ENCODE results near the gene MBNL1. TPM values are rescaled to one million over a fixed set of nuclear protein-coding genes. Genes with fewer than 3 reads are reported as not detected.

The MBNL1 gene
- total RNA-seq, 8 experiments from 2014 or later, result 17.3 to 294 (median 44.8) TPM

DNA sequence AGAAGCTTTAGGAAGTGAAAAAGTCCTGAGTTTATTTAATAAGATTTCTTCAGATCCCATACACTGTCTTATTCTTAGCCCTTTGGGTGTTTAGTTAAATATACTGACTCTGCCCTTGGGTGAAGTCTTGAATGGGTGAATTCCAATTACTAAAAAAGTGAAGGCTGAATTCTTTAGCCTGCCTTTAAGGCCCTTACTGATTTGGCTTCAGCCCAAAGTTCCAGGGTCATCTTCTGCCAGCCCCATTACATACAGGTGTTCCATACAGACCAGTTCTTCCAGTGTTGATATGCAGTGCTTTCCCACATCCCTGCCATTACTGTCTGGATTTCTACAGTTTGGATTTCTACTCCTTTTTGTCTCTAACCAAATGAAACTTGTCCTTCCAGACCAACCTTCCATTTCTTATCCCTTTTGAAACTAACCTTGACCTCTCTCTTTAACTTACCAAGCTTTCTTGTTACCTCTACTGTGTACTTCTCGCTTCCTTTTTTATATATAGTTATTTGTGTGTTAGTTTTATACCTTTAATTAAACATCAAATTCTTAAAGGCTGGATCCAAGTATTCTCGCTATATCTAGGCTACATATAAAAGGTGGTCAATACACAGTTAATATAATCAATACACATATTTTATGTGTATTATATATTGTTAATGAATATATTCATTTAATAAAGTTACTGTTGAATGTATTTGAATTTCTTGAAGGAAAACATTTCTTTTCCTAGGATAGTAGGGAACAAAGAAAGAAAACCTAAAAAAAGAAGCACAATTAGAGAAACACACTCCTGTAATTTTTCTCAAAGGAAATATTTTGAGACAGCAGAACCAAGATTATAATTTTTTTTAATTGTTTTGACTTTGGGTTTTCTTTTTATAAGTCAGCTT, 15.0 kb downstream of the MBNL1 start:
- in situ Hi-C loops (cut with MboI; ENCODE audit: low pct_unique_long_range_greater_than_20kb in 2 of 9, low sequenced_read_pairs in 9 of 9, unreplicated experiment in 9 of 9), result no loop called here
- 83 to 100% (median 97%) methylated on average over 1 to 2 of the region's 2 CpGs; no CpG with 5 or more reads in 1 of the 10 experiments for WGBS, 10 experiments
- H3K27ac ChIP-seq, result no peak overlapping the region
- H3K4me3 ChIP-seq, result no peak overlapping the region
- no peak for ATAC-seq (replicated peaks in 6 of 8)
- H3K4me1 ChIP-seq (replicated peaks in 1 of 2), result peaks cover 0 to 7% of the 10 kb centered on the region in 2 donors

DNA sequence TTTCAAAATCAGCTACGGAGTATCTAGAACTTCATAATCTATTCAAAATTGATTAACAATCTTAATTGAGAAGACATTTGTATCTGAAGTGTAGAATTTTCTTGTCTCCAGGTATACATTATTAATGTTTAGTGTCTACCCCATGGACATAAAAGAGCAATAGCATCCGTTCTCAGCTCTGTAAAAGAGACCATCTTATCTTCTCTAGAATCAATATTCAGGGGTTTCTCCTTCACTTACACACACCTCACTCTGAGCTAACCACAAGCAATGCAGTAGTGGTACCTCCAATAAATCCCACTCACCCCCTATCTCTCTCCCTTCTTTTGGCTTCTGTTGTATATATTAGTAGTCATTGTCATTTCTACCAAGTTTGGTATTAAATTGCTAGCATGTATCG, 16.2 kb downstream of the MBNL1 start:
- in situ Hi-C loops (cut with MboI; ENCODE audit: low pct_unique_long_range_greater_than_20kb in 2 of 9, low sequenced_read_pairs in 9 of 9, unreplicated experiment in 9 of 9), result no loop called here
- no peak for ATAC-seq (replicated peaks in 6 of 8)
- Histone ChIP-seq H3K4me3 (no peak overlapping the region), H3K27ac (no peak overlapping the region), H3K4me1 (replicated peaks in 1 of 2) (peaks cover 0 to 7% of the 10 kb centered on the region in 2 donors)
- WGBS, 10 experiments, result 70 to 100% (median 90%) methylated on average over 1 to 3 of the region's 3 CpGs; no CpG with 5 or more reads in 1 of the 10 experiments

DNA sequence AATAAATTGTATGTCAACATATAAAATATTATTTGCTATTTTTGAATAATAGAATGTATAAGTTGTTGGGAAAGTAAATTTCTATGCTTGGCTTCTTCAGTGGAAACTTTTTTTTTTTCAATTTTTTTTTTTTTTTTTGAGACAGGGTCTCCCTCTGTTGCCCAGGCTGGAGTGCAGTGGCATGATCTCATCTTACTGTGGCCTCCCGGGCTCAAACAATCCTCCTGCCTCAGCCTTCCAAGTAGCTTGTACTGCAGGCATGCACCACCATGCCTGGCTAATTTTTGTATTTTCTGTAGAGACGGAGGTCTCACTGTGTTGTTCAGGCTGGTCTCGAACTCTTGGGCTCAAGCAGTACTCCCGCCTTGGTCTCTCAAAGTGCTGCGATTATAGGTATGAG, 16.8 kb downstream of the MBNL1 start:
- no peak overlapping the region for H3K4me3 ChIP-seq
- no peak for ATAC-seq (replicated peaks in 6 of 8)
- peaks cover 0 to 5% of the 10 kb centered on the region in 2 donors for H3K4me1 ChIP-seq (replicated peaks in 1 of 2)
- in situ Hi-C loops (cut with MboI; ENCODE audit: low pct_unique_long_range_greater_than_20kb in 2 of 9, low sequenced_read_pairs in 9 of 9, unreplicated experiment in 9 of 9), result no loop called here
- WGBS, 10 experiments, result 94 to 100% (median 96%) methylated on average over 1 to 5 of the region's 5 CpGs
- H3K27ac ChIP-seq, result no peak overlapping the region

DNA sequence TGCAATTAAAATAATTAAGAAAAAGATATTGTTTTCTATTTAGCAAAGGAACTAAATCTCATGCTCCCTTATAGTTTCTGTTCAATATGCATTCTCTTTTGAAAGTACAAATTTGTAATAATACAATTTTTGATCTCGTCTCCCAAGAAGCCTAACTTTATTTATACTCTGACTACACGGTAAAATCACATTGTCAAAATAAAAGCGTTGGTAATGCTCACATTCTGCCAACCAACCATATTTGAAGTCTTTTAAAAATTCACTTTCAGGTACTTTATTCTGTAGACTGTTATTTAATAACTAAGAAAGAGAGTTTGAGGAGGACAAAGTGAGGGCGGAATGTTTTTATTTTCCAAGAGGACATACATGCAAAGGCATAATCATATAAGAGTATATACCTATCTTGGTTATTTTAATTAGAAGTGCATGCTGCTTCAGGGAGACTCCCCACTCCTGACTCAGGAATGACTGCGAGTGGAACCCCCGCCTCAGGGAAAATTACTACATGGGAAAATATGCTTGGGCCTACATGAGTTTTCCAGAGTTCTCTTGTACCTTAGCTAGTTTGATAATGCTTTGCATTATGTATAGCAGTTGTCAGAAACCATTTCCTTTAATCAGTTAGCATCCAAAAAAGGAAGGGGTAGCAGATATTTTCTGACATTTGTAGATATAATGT, 19.3 kb downstream of the MBNL1 start:
- Histone ChIP-seq H3K4me1 (replicated peaks in 1 of 2) (peaks cover 0 to under 1% of the 10 kb centered on the region in 2 donors), H3K27ac (no peak overlapping the region), H3K4me3 (no peak overlapping the region)
- in situ Hi-C loops (cut with MboI; ENCODE audit: low pct_unique_long_range_greater_than_20kb in 2 of 9, low sequenced_read_pairs in 9 of 9, unreplicated experiment in 9 of 9), result no loop called here
- WGBS, 10 experiments, result 23 to 85% (median 54%) methylated on average over 1 to 6 of the region's 6 CpGs
- peak in 2 of 8 experiments; percentile 29 to 53 for ATAC-seq (replicated peaks in 6 of 8)

DNA sequence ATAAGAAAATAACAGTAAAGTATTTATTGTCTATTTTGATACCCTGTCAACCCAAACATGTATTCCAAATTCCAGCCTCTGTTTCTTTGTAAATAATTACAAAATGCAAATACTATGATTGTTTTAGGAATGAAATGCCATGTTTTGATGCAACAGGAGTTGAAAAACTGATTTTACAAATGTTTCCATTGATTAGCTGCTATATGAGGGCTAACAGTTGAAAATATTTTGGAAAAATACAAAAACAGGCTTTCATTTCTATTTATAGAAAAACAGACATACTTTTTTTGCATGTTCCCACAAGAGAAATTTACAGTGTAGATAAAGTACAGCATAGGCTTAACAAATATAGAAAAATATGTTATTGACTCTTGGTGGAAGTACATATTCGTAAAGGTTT, 20.0 kb downstream of the MBNL1 start:
- in situ Hi-C loops (cut with MboI; ENCODE audit: low pct_unique_long_range_greater_than_20kb in 2 of 9, low sequenced_read_pairs in 9 of 9, unreplicated experiment in 9 of 9), result no loop called here
- WGBS, 10 experiments, result 50 to 100% (median 97%) methylated on average over 1 of the region's 1 CpG; no CpG with 5 or more reads in 2 of the 10 experiments

DNA sequence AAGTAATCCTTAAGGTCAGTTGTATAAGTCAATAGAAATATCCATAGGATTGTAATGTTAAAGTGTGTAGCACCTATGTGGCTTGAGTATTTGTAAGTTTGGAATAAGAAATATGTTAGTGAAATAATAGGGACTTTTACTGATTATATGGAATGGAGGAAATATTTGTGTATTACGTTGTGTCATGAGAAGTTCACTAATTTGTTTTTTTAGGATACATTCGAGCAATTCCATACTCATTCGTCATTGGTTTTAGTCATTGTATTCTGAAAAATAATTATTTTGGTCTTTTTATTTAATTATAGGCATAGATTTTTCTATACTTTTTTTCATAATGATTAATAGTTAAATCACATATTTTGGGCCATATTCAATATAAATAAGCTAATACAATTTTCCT, 21.0 kb downstream of the MBNL1 start:
- Histone ChIP-seq H3K4me3 (no peak overlapping the region), H3K27ac (no peak overlapping the region), H3K4me1 (replicated peaks in 1 of 2) (no peaks in the 10 kb centered on the region)
- in situ Hi-C loops (cut with MboI; ENCODE audit: low pct_unique_long_range_greater_than_20kb in 2 of 9, low sequenced_read_pairs in 9 of 9, unreplicated experiment in 9 of 9), result no loop called here
- ATAC-seq (replicated peaks in 6 of 8), result no peak
- WGBS, 10 experiments, result 35 to 100% (median 97%) methylated on average over 3 of the region's 3 CpGs; no CpG with 5 or more reads in 1 of the 10 experiments

More for the DNA sequence above, 20.0 kb downstream of the MBNL1 start:
- no peak overlapping the region for H3K4me3 ChIP-seq
- no peak for ATAC-seq (replicated peaks in 6 of 8)
- no peak overlapping the region for H3K27ac ChIP-seq
- no peaks in the 10 kb centered on the region for H3K4me1 ChIP-seq (replicated peaks in 1 of 2)

DNA sequence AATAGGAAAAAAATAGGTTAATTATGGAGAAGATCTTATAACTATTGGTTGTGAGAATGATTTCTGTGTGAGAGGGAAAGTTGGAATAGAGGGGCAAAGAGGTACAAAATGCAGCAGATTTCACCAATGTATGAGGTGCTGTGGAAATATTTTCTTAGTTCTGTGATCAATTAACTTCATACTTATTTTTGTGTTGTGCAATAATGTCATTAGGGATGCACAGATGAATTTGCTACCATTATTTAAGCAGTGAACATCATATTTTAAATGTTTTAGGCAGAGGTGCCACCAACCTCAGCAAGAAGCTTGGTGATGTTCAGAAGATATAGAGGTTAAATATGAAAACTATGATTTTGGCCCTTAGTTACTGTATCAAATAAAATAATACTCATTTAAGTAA, 21.6 kb downstream of the MBNL1 start:
- Histone ChIP-seq H3K4me3 (no peak overlapping the region), H3K27ac (no peak overlapping the region), H3K4me1 (replicated peaks in 1 of 2) (no peaks in the 10 kb centered on the region)
- in situ Hi-C loops (cut with MboI; ENCODE audit: low pct_unique_long_range_greater_than_20kb in 2 of 9, low sequenced_read_pairs in 9 of 9, unreplicated experiment in 9 of 9), result no loop called here
- no peak for ATAC-seq (replicated peaks in 6 of 8)

DNA sequence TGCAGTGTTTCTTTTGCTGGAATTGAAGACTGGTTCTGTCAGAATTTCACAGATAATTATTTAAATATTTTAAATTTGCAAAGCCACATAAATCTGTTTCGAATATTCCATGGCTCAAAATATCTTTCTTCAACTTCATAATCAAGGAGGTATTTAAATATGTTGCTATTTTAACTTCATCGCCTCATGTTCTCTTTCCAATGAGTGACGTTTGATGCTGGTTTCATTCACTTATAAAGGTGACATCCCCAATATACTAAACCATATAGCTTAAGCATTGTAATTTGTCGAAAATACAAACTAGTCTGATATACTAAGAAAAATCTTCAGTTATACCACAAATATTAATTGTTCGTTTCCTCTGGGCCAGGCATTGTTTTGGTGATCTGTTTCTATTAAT, 22.5 kb downstream of the MBNL1 start:
- Histone ChIP-seq H3K27ac (no peak overlapping the region), H3K4me3 (no peak overlapping the region), H3K4me1 (replicated peaks in 1 of 2) (no peaks in the 10 kb centered on the region)
- ATAC-seq (replicated peaks in 6 of 8), result peak in 1 of 8 experiments; percentile 15
- in situ Hi-C loops (cut with MboI; ENCODE audit: low pct_unique_long_range_greater_than_20kb in 2 of 9, low sequenced_read_pairs in 9 of 9, unreplicated experiment in 9 of 9), result no loop called here
- 22 to 97% (median 90%) methylated on average over 3 to 5 of the region's 5 CpGs for WGBS, 10 experiments

DNA sequence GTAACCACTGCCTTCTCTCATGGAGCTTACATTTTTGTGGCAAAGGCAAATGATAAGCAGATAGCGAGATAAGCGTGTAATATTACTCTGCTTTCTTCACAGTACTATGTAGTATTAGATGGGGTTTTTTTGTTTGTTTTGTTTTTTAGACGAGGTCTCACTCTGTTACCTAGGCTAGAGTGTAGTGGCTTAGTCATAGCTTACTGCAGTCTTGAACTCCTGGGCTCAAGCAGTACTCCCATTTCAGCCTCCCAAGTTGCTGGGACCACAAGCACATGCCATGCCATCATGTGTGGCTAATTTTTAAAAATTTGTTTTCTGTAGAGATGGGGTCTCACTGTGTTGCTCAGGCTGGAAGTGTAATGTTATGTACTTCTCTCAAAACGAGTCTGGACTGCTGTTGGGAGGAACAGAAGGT, 22.9 kb downstream of the MBNL1 start:
- in situ Hi-C loops (cut with MboI; ENCODE audit: low pct_unique_long_range_greater_than_20kb in 2 of 9, low sequenced_read_pairs in 9 of 9, unreplicated experiment in 9 of 9), result no loop called here
- Histone ChIP-seq H3K4me1 (replicated peaks in 1 of 2) (no peaks in the 10 kb centered on the region), H3K27ac (no peak overlapping the region), H3K4me3 (no peak overlapping the region)
- 73 to 100% (median 89%) methylated on average over 2 to 4 of the region's 4 CpGs; no CpG with 5 or more reads in 3 of the 10 experiments for WGBS, 10 experiments
- peak in 2 of 8 experiments; percentile 16 to 22 for ATAC-seq (replicated peaks in 6 of 8)

DNA sequence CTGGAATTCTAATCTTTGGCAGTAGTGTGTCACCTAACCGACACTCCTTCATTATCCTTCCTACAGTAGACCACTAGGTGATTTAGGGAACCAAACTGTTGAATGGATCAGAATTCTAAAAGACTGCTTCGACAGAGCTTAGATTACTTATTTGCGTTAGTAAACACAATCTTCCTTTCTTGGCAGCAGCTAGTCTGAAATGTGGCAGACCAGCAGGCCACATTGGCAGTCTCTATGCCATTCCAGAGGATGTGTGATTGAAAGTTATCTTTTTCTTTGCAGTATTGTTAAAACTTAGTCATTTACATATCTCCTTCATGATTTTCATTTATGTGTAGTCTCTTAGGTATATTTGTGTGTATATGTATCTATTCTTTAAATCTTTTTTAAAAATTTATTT, 23.6 kb downstream of the MBNL1 start:
- H3K4me1 ChIP-seq (replicated peaks in 1 of 2), result no peaks in the 10 kb centered on the region
- no peak overlapping the region for H3K4me3 ChIP-seq
- H3K27ac ChIP-seq, result no peak overlapping the region
- no peak for ATAC-seq (replicated peaks in 6 of 8)
- WGBS, 10 experiments, result 41 to 100% (median 86%) methylated on average over 1 to 3 of the region's 3 CpGs; no CpG with 5 or more reads in 1 of the 10 experiments
- in situ Hi-C loops (cut with MboI; ENCODE audit: low pct_unique_long_range_greater_than_20kb in 2 of 9, low sequenced_read_pairs in 9 of 9, unreplicated experiment in 9 of 9), result no loop called here

DNA sequence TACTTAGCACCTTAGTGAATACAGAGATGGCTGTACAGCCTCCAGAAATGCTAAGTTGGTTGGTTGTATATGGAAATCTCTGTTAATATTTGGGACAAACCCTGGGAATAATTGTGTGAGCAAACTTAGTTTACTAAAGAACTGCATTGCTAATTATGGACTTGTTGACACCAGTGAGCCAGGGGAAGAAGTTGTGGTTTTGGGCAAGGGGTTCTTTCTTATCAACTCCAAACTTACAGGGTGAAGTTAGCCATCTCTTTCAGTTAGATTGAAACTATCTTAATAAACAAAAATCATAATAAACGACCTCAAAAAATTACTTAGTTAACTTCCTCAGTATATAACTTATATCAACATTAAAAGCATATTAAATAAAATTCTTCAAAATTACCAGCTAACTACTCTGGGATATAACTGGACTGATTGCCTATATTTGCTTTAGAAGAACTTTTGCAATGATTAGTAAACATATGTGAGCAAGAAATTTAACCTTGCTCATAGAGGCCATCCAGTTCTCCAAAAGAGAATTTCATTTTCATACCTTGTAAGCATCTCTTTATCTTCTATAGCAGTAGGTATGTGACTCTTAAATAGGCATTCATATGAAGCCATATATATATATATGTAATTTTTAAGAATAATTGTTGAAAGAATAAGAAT, 24.7 kb downstream of the MBNL1 start:
- 0 to 100% (median 83%) methylated on average over 1 of the region's 1 CpG for WGBS, 10 experiments
- Histone ChIP-seq H3K27ac (no peak overlapping the region), H3K4me3 (no peak overlapping the region), H3K4me1 (replicated peaks in 1 of 2) (peaks cover 0 to 6% of the 10 kb centered on the region in 2 donors)
- no peak for ATAC-seq (replicated peaks in 6 of 8)
- in situ Hi-C loops (cut with MboI; ENCODE audit: low pct_unique_long_range_greater_than_20kb in 2 of 9, low sequenced_read_pairs in 9 of 9, unreplicated experiment in 9 of 9), result no loop called here

DNA sequence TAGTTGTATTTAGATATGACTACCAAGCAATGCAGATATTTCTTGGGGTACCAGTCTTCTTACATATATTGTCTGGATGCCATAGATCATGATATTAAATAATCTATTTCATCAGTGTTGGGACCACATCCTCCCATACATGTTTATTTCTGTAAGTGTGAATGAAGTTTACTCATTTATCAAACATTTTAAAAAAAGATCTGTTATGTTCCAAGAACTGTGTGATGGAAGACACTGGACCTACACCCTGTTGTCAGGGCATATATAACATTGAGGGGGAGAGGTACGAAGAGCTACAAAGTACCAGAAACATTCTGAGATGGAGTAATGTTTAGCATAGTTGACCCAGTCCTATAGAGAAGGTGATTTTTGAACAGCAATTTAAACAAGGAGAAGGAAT, 26.6 kb downstream of the MBNL1 start:
- no peak for ATAC-seq (replicated peaks in 6 of 8)
- no peak overlapping the region for H3K4me3 ChIP-seq
- WGBS, 10 experiments, result 100% methylated on average over 1 of the region's 1 CpG; no CpG with 5 or more reads in 4 of the 10 experiments
- in situ Hi-C loops (cut with MboI; ENCODE audit: low pct_unique_long_range_greater_than_20kb in 2 of 9, low sequenced_read_pairs in 9 of 9, unreplicated experiment in 9 of 9), result no loop called here
- H3K27ac ChIP-seq, result no peak overlapping the region
- H3K4me1 ChIP-seq (replicated peaks in 1 of 2), result peaks cover 8 to 14% of the 10 kb centered on the region in 2 donors

DNA sequence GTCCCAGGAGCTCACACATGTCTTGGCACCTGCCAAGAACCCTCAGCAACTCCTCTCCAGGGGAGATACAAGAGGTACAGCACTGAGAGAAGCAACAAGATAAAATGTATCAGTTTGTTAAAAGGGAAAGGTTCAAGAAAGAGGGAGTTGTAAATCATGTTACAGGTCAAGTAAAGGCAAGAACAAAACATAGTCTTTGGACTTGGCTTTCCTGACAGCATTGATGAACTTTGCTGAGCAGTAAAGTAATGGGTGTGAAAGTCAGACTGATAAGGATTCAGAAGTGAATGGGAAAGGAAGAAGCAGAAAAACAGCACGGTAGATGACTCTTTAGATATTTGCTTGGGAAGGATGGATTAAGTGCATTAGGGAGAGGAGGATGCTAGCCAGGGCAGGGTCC, 27.1 kb downstream of the MBNL1 start:
- ATAC-seq (replicated peaks in 6 of 8), result no peak
- WGBS, 10 experiments, result 67 to 100% (median 94%) methylated on average over 1 of the region's 1 CpG; no CpG with 5 or more reads in 4 of the 10 experiments
- in situ Hi-C loops (cut with MboI; ENCODE audit: low pct_unique_long_range_greater_than_20kb in 2 of 9, low sequenced_read_pairs in 9 of 9, unreplicated experiment in 9 of 9), result no loop called here
- Histone ChIP-seq H3K27ac (no peak overlapping the region), H3K4me1 (replicated peaks in 1 of 2) (peaks cover 8 to 18% of the 10 kb centered on the region in 2 donors), H3K4me3 (no peak overlapping the region)
